Activated naive CD8-positive, alpha-beta T cell treated with anti-CD3 and anti-CD28 coated beads for 36 hours (primary cell): Measurements from ENCODE around the gene TSPAN8. TPM values are rescaled to one million over a fixed set of nuclear protein-coding genes. Genes with fewer than 3 reads are reported as not detected.
"Not testable (repeated sequence)": the region's sequence is repeated elsewhere in the genome, so short reads cannot be mapped to it uniquely, and the experiment has no call there.

Experiments used
- DNase-seq: peaks from one replicate; pipeline ENCODE4 v3.0.0; 2021
- H3K27ac Mint-ChIP-seq: one replicate; pipeline ENCODE4 v1.8.0; 2022; ENCODE audit warnings: mild to moderate bottlenecking, moderate library complexity, mixed read lengths
- H3K27me3 Mint-ChIP-seq: one replicate; pipeline ENCODE4 v1.8.0; 2022; ENCODE audit warnings: mild to moderate bottlenecking, mixed read lengths
- H3K36me3 Mint-ChIP-seq: one replicate; pipeline ENCODE4 v1.8.0; 2021; ENCODE audit warnings: mild to moderate bottlenecking, mixed read lengths
- H3K4me1 Mint-ChIP-seq: one replicate; pipeline ENCODE4 v1.8.0; 2021; ENCODE audit warnings: mixed read lengths
- H3K4me3 Mint-ChIP-seq: one replicate; pipeline ENCODE4 v1.8.0; 2022; ENCODE audit warnings: mild to moderate bottlenecking, moderate library complexity, mixed read lengths
- H3K9me3 Mint-ChIP-seq: one replicate; pipeline ENCODE4 v1.8.0; 2022; ENCODE audit warnings: mixed read lengths
- total RNA-seq, 2 experiments: library from RNA; stranded (reverse); gene quantifications; one replicate each; pipeline ENCODE4 v1.2.3, GENCODE V29; 2021

Gene TSPAN8
- total RNA-seq, 2 experiments from 2014 or later: not detected

GRCh38 chr12:71152851-71153250 is 4.9 kb downstream of the TSPAN8 start:
- H3K27me3 Mint-ChIP-seq: no peaks in the 10 kb centered on the region
- H3K4me3 Mint-ChIP-seq: no peak overlapping the region
- no peaks in the 10 kb centered on the region for H3K36me3 Mint-ChIP-seq
- no peaks in the 10 kb centered on the region for H3K4me1 Mint-ChIP-seq
- H3K27ac Mint-ChIP-seq: no peak overlapping the region
- no peak for DNase-seq
- H3K9me3 Mint-ChIP-seq: peaks cover 6% of the 10 kb centered on the region

- H3K27ac Mint-ChIP-seq, H3K4me3 Mint-ChIP-seq, H3K9me3 Mint-ChIP-seq, H3K36me3 Mint-ChIP-seq, H3K27me3 Mint-ChIP-seq, DNase-seq, H3K4me1 Mint-ChIP-seq: not testable (repeated sequence)
Measured at GRCh38 chr12:71150041-71150440, 7.8 kb downstream of the TSPAN8 start.

GRCh38 chr12:71144682-71145081 is 13.1 kb downstream of the TSPAN8 start:
- no peak for DNase-seq
- no peaks in the 10 kb centered on the region for H3K9me3 Mint-ChIP-seq

GRCh38 chr12:71142956-71143355 is 14.8 kb downstream of the TSPAN8 start:
- Mint-ChIP-seq H3K27me3 (no peaks in the 10 kb centered on the region), H3K27ac (no peak overlapping the region), H3K4me1 (no peaks in the 10 kb centered on the region), H3K4me3 (no peak overlapping the region), H3K9me3 (no peaks in the 10 kb centered on the region), H3K36me3 (no peaks in the 10 kb centered on the region)
- no peak for DNase-seq

More at GRCh38 chr12:71144682-71145081, 13.1 kb downstream of the TSPAN8 start:
- H3K4me1 Mint-ChIP-seq: no peaks in the 10 kb centered on the region
- no peak overlapping the region for H3K4me3 Mint-ChIP-seq
- H3K27ac Mint-ChIP-seq: no peak overlapping the region
- no peaks in the 10 kb centered on the region for H3K36me3 Mint-ChIP-seq
- no peaks in the 10 kb centered on the region for H3K27me3 Mint-ChIP-seq

GRCh38 chr12:71142016-71142415 is 15.8 kb downstream of the TSPAN8 start:
- H3K9me3 Mint-ChIP-seq: no peaks in the 10 kb centered on the region

GRCh38 chr12:71141378-71141926 is 16.3 kb downstream of the TSPAN8 start:
- no peak for DNase-seq
- no peaks in the 10 kb centered on the region for H3K4me1 Mint-ChIP-seq
- H3K36me3 Mint-ChIP-seq: no peaks in the 10 kb centered on the region
- no peak overlapping the region for H3K27ac Mint-ChIP-seq
- no peaks in the 10 kb centered on the region for H3K27me3 Mint-ChIP-seq
- H3K9me3 Mint-ChIP-seq: no peaks in the 10 kb centered on the region
- H3K4me3 Mint-ChIP-seq: no peak overlapping the region

More at GRCh38 chr12:71142016-71142415, 15.8 kb downstream of the TSPAN8 start:
- no peak overlapping the region for H3K27ac Mint-ChIP-seq
- H3K4me1 Mint-ChIP-seq: no peaks in the 10 kb centered on the region
- no peak for DNase-seq
- H3K4me3 Mint-ChIP-seq: no peak overlapping the region
- no peaks in the 10 kb centered on the region for H3K27me3 Mint-ChIP-seq
- no peaks in the 10 kb centered on the region for H3K36me3 Mint-ChIP-seq

GRCh38 chr12:71139153-71139735 is 18.6 kb downstream of the TSPAN8 start:
- Mint-ChIP-seq H3K4me3 (no peak overlapping the region), H3K36me3 (no peaks in the 10 kb centered on the region), H3K27me3 (no peaks in the 10 kb centered on the region), H3K9me3 (no peaks in the 10 kb centered on the region), H3K27ac (no peak overlapping the region), H3K4me1 (no peaks in the 10 kb centered on the region)
- DNase-seq: no peak

GRCh38 chr12:71138011-71138410 is 19.8 kb downstream of the TSPAN8 start:
- no peak overlapping the region for H3K4me3 Mint-ChIP-seq
- no peak overlapping the region for H3K27ac Mint-ChIP-seq
- no peaks in the 10 kb centered on the region for H3K36me3 Mint-ChIP-seq
- peaks cover 7% of the 10 kb centered on the region for H3K27me3 Mint-ChIP-seq
- DNase-seq: no peak
- H3K9me3 Mint-ChIP-seq: no peaks in the 10 kb centered on the region
- no peaks in the 10 kb centered on the region for H3K4me1 Mint-ChIP-seq

- Mint-ChIP-seq H3K4me3 (no peak overlapping the region), H3K27ac (no peak overlapping the region), H3K36me3 (no peaks in the 10 kb centered on the region), H3K4me1 (no peaks in the 10 kb centered on the region), H3K27me3 (peaks cover 11% of the 10 kb centered on the region), H3K9me3 (no peaks in the 10 kb centered on the region)
- no peak for DNase-seq
Measured at GRCh38 chr12:71135812-71136176, 22.0 kb downstream of the TSPAN8 start.

- peaks cover 11% of the 10 kb centered on the region for H3K27me3 Mint-ChIP-seq
Measured at GRCh38 chr12:71135077-71135811, 22.6 kb downstream of the TSPAN8 start.

GRCh38 chr12:71134405-71134804 is 23.4 kb downstream of the TSPAN8 start:
- H3K4me3 Mint-ChIP-seq: no peak overlapping the region
- no peaks in the 10 kb centered on the region for H3K4me1 Mint-ChIP-seq
- peaks cover 11% of the 10 kb centered on the region for H3K27me3 Mint-ChIP-seq
- DNase-seq: no peak
- H3K9me3 Mint-ChIP-seq: no peaks in the 10 kb centered on the region
- no peak overlapping the region for H3K27ac Mint-ChIP-seq
- H3K36me3 Mint-ChIP-seq: no peaks in the 10 kb centered on the region

More at GRCh38 chr12:71135077-71135811, 22.6 kb downstream of the TSPAN8 start:
- no peak for DNase-seq
- Mint-ChIP-seq H3K4me3 (no peak overlapping the region), H3K9me3 (no peaks in the 10 kb centered on the region), H3K27ac (no peak overlapping the region), H3K36me3 (no peaks in the 10 kb centered on the region), H3K4me1 (no peaks in the 10 kb centered on the region)

GRCh38 chr12:71130521-71131069 is 27.2 kb downstream of the TSPAN8 start:
- H3K4me3 Mint-ChIP-seq: no peak overlapping the region
- H3K27me3 Mint-ChIP-seq: peaks cover 11% of the 10 kb centered on the region
- H3K4me1 Mint-ChIP-seq: no peaks in the 10 kb centered on the region
- no peak overlapping the region for H3K27ac Mint-ChIP-seq
- no peak for DNase-seq
- no peaks in the 10 kb centered on the region for H3K36me3 Mint-ChIP-seq
- H3K9me3 Mint-ChIP-seq: no peaks in the 10 kb centered on the region

GRCh38 chr12:71129364-71129763 is 28.4 kb downstream of the TSPAN8 start:
- Mint-ChIP-seq H3K4me3 (no peak overlapping the region), H3K9me3 (no peaks in the 10 kb centered on the region), H3K27me3 (peaks cover 11% of the 10 kb centered on the region), H3K4me1 (no peaks in the 10 kb centered on the region), H3K27ac (no peak overlapping the region), H3K36me3 (no peaks in the 10 kb centered on the region)
- no peak for DNase-seq

- Mint-ChIP-seq H3K36me3 (no peaks in the 10 kb centered on the region), H3K4me3 (no peak overlapping the region), H3K4me1 (no peaks in the 10 kb centered on the region), H3K27me3 (peaks cover 7% of the 10 kb centered on the region), H3K27ac (no peak overlapping the region), H3K9me3 (no peaks in the 10 kb centered on the region)
- DNase-seq: no peak
Measured at GRCh38 chr12:71128191-71128788, 29.5 kb downstream of the TSPAN8 start.

GRCh38 chr12:71125949-71126348 is 31.9 kb downstream of the TSPAN8 start:
- H3K36me3 Mint-ChIP-seq: no peaks in the 10 kb centered on the region
- no peak overlapping the region for H3K27ac Mint-ChIP-seq
- no peak overlapping the region for H3K4me3 Mint-ChIP-seq
- no peaks in the 10 kb centered on the region for H3K27me3 Mint-ChIP-seq
- no peaks in the 10 kb centered on the region for H3K4me1 Mint-ChIP-seq
- DNase-seq: no peak
- H3K9me3 Mint-ChIP-seq: no peaks in the 10 kb centered on the region
